Testis (tissue), 3 donors: ENCODE data around the gene HJURP. TPM values are rescaled to one million over a fixed set of nuclear protein-coding genes. Genes with fewer than 3 reads are reported as not detected.

Experiments
- DNase-seq: peaks from one replicate; pipeline ENCODE4 v3.0.0-alpha.2; 2019
- H3K27ac ChIP-seq, 2 donors: fragments of 200-600 bp; sonication (generic); one replicate each; pipeline ENCODE4 v1.5.1; 2019
- H3K27me3 ChIP-seq: fragments of 200-600 bp; sonication (generic); one replicate; pipeline ENCODE4 v1.5.1; 2019
- H3K36me3 ChIP-seq: fragments of 200-600 bp; sonication (generic); one replicate; pipeline ENCODE4 v1.5.1; 2017; ENCODE audit warnings: low read depth; ENCODE audit errors: missing control alignments
- H3K4me1 ChIP-seq: fragments of 200-600 bp; sonication (generic); one replicate; pipeline ENCODE4 v1.5.1; 2019
- H3K4me3 ChIP-seq, 2 donors: fragments of 200-600 bp; sonication (generic); one replicate each; pipeline ENCODE4 v1.5.1; 2017 to 2019
- H3K9me3 ChIP-seq: fragments of 200-600 bp; sonication (generic); one replicate; pipeline ENCODE4 v1.5.1; 2017
- POLR2A ChIP-seq: fragments of 450-650 bp; IDR thresholded peaks from one replicate; pipeline ENCODE4 v1.6.1; 2017; ENCODE audit warnings: antibody characterized with exemption, mild to moderate bottlenecking, moderate library complexity
- WGBS, 2 donors: methylation state at CpG; one replicate each; pipeline ENCODE4 v1.1.5; 2018; 5-methylcytosine and 5-hydroxymethylcytosine counted together
- intact Hi-C: fragments of 100-400 bp; cut with DNase I; formaldehyde crosslinking; loops from one replicate; pipeline ENCODE4 v1.15.1; 2023; ENCODE audit warnings: low total_unique reads
- polyA plus RNA-seq: library from polyadenylated mRNA; stranded (reverse); fragments of 350-450 nt; fragmentation: Illumina TruSeq; extraction: RNeasy Lipid Tissue Mini Kit (QIAGEN cat#74804); gene quantifications from one replicate; pipeline ENCODE4 v1.2.3, GENCODE V29; 2014; ENCODE audit warnings: low read depth, low replicate concordance; ENCODE audit not compliant: insufficient read depth
- total RNA-seq, 2 donors: library from RNA; depleted of rRNA; stranded (reverse); fragments of >200 nt; gene quantifications; one replicate each; pipeline ENCODE4 v1.2.3, GENCODE V29; 2016
- TF ChIP-seq, protein P1 (sequence below), 3 experiments: fragments of 450-650 bp in 2 of 3; fragments of 200-600 bp in 1 of 3; sonication (generic) in 1 of 3; IDR thresholded peaks; one replicate each; pipeline ENCODE4 v1.5.1; 2016 to 2019; ENCODE audit warnings: antibody characterized with exemption in 3 of 3, mild to moderate bottlenecking in 2 of 3, moderate library complexity in 1 of 3

HJURP gene
- total and polyA plus RNA-seq, 3 donors from 2014 or later: 10.2 to 30.2 (median 13.9) TPM

DNA sequence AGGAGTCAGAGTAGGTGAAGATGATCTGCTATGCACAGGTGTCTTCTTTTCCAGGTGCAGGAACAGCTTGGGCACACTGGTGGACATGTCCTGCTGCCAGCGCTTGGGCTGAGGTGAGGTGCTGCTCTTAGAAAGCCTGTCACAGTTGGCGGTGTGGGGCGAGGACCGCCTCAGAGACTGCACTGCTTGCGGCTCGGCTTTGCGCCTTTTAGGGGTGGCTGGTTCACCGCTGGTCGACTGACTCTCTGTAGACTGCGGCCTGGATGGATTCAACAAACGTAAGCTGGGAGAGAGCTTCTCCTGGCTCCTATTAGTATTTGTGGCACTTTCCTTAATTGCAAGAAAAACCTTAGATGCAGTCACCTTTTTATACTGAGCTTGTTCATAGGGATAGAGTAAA is 12.1 kb upstream of the HJURP start:
- WGBS, 2 donors: 72 to 81% methylated on average over 9 to 11 of the region's 11 CpGs
- no peak for DNase-seq

DNA sequence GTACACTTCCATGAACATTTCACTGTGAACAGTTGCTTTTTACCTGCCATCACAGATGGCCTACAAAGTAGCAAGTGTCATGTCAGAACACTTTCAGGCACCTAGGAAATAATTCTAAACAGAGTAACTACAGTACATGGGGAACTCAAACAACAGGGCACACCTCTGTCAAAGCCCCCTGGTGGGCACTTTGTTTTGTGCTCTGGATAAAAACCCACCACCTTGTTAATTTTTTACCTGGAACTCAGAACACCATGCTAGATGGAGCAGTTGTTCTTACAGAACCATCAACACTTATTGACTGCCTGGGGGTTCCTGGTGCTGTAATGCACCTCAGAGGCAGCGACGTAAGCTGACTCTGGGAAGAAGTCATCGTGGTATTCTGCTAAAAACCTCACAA is 11.5 kb upstream of the HJURP start:
- H3K27ac ChIP-seq: no peak overlapping the region
- no peak for TF ChIP-seq POLR2A
- TF ChIP-seq, protein P1, sequence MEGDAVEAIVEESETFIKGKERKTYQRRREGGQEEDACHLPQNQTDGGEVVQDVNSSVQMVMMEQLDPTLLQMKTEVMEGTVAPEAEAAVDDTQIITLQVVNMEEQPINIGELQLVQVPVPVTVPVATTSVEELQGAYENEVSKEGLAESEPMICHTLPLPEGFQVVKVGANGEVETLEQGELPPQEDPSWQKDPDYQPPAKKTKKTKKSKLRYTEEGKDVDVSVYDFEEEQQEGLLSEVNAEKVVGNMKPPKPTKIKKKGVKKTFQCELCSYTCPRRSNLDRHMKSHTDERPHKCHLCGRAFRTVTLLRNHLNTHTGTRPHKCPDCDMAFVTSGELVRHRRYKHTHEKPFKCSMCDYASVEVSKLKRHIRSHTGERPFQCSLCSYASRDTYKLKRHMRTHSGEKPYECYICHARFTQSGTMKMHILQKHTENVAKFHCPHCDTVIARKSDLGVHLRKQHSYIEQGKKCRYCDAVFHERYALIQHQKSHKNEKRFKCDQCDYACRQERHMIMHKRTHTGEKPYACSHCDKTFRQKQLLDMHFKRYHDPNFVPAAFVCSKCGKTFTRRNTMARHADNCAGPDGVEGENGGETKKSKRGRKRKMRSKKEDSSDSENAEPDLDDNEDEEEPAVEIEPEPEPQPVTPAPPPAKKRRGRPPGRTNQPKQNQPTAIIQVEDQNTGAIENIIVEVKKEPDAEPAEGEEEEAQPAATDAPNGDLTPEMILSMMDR (IDR thresholded peaks at IDR 0.05): peak in 1 of 3 experiments; percentile 21
- DNase-seq: no peak
- no peaks in the 10 kb centered on the region for H3K9me3 ChIP-seq
- no peaks in the 10 kb centered on the region for H3K36me3 ChIP-seq
- intact Hi-C loops: no loop called here
- WGBS, 2 donors: 78 to 80% methylated on average over 3 of the region's 3 CpGs
- H3K4me3 ChIP-seq: no peak overlapping the region
- H3K27me3 ChIP-seq: no peaks in the 10 kb centered on the region
- H3K4me1 ChIP-seq: no peaks in the 10 kb centered on the region

More for the DNA sequence above, 12.1 kb upstream of the HJURP start:
- TF ChIP-seq, protein P1 (IDR thresholded peaks at IDR 0.05): no peak
- no peak for TF ChIP-seq POLR2A
- no peaks in the 10 kb centered on the region for H3K36me3 ChIP-seq
- no peak overlapping the region for H3K27ac ChIP-seq
- intact Hi-C loops: no loop called here
- no peaks in the 10 kb centered on the region for H3K27me3 ChIP-seq
- no peak overlapping the region for H3K4me3 ChIP-seq
- H3K4me1 ChIP-seq: no peaks in the 10 kb centered on the region
- no peaks in the 10 kb centered on the region for H3K9me3 ChIP-seq

DNA sequence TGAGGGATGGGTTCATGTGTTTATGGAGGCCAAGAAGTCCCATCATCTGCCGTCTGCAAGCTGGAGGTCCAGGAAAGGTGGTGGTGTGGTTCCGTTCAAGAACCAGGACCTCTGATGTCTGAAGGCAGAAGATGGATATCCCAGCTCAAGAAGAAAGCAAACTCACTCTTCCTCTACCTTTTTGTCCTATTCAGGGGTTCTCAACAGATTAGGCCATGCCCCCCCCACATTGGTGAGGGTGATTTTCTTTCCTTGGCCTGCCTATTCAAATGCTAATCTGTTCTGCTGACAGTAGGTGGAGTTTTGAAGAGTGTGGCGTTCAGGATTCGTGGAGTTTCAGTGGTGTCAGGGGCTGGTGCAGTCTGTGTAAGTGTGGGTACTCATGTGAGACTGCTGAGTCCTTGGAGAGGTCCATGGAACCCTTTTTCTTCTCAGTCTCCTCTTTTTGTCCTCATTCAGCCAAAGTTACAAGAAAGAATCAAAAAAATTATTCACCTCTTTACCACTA is 8.0 kb upstream of the HJURP start:
- WGBS, 2 donors: 70 to 79% methylated on average over 4 of the region's 4 CpGs
- Histone ChIP-seq H3K27me3 (no peaks in the 10 kb centered on the region), H3K27ac (no peak overlapping the region), H3K9me3 (no peaks in the 10 kb centered on the region), H3K4me3 (no peak overlapping the region), H3K4me1 (no peaks in the 10 kb centered on the region), H3K36me3 (no peaks in the 10 kb centered on the region)
- no peak for DNase-seq
- TF ChIP-seq, protein P1 (IDR thresholded peaks at IDR 0.05): no peak
- TF ChIP-seq POLR2A: no peak
- intact Hi-C loops: no loop called here

DNA sequence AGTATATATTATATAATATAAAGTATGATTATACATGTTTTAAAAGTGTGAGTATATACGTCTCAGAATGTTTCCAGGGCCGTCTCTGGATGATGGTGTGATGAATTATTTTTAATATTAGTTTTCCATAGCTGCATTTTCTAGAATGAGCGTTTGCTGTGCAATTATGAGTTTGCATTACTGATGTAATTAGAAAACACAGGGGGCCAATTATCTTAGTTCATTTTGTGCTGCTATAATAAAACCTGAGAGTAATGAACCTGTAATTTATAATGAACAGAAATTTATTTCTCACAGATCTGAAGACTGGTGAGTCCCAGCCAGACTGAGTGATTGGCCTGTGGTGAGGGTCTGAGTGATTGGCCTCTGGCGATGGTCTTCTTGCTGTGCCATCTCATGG is 4.0 kb upstream of the HJURP start:
- H3K9me3 ChIP-seq: no peaks in the 10 kb centered on the region
- no peak for TF ChIP-seq POLR2A
- TF ChIP-seq, protein P1 (IDR thresholded peaks at IDR 0.05): no peak
- no peaks in the 10 kb centered on the region for H3K4me1 ChIP-seq
- WGBS, 2 donors: 89 to 93% methylated on average over 4 of the region's 4 CpGs
- no peak overlapping the region for H3K4me3 ChIP-seq
- no peaks in the 10 kb centered on the region for H3K36me3 ChIP-seq
- intact Hi-C loops: no loop called here
- no peak for DNase-seq
- H3K27me3 ChIP-seq: no peaks in the 10 kb centered on the region
- H3K27ac ChIP-seq: no peak overlapping the region

DNA sequence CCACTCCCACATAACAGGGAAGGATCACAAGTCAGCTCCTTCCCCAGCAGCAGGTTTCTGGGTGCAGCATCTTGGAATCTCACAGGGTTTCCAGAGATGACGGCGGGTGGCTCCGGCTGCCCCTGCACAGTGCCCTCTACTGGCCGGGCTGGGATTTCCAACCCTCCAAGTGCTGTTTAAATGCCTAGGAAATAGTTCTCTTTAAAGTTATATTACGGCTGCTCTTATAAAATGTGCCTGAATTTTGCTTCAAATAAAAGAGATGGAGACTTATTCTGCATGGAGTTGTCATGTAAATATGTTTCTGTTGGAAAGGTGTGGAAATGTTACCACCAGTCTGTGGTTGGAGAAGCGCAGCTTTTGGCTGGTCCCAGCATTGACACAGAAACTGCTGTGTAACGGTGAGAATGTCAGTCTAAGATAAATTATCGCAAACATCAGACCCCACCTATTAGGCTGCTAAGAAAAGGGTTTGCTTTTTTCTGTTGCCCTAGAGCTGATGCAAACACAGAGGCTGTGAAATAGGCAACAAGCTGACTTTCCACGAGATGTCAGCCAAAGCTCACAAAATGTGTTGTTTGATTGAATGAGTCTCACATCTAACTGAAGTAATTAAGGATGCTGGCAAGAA is 3.3 kb upstream of the HJURP start:
- no peaks in the 10 kb centered on the region for H3K27me3 ChIP-seq
- WGBS, 2 donors: 51 to 55% methylated on average over 8 to 9 of the region's 9 CpGs
- intact Hi-C loops: no loop called here
- H3K36me3 ChIP-seq: no peaks in the 10 kb centered on the region
- H3K4me3 ChIP-seq: no peak overlapping the region
- no peak overlapping the region for H3K27ac ChIP-seq
- no peak for TF ChIP-seq POLR2A
- TF ChIP-seq, protein P1 (IDR thresholded peaks at IDR 0.05): peak in 2 of 3 experiments; percentile 31 to 48
- no peaks in the 10 kb centered on the region for H3K9me3 ChIP-seq
- peak; percentile 44 for DNase-seq
- no peaks in the 10 kb centered on the region for H3K4me1 ChIP-seq
